ENCODE results near the gene MAL. TPM values are rescaled to one million over a fixed set of nuclear protein-coding genes. Genes with fewer than 3 reads are reported as not detected.

Gene MAL
- total and polyA plus RNA-seq, 2 of the 13 experiments (the other 11 are each of a cell fraction or from before 2014, with no cell fraction given) = not detected

DNA sequence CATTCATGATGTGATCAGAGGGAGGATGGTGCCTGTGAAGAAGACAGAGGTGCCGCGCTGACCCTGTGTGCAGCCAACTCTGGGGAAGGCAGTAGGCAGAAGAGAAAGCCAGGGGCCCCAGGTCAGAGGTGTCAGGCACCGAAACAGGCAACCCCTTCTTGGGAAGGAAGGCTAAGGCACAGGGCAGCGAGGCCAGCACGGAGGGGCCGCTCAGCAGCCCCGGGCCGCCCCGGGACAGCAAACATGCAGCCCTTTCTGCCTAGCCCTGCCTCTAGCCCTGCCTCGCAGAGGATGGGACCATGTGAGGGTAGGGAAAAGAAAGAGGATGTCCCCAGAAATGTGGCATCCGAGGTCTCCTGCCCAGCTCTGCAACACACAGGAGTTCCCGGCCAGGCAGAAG lies 7.7 kb upstream of the MAL start (continued):
- TF ChIP-seq, protein P1, sequence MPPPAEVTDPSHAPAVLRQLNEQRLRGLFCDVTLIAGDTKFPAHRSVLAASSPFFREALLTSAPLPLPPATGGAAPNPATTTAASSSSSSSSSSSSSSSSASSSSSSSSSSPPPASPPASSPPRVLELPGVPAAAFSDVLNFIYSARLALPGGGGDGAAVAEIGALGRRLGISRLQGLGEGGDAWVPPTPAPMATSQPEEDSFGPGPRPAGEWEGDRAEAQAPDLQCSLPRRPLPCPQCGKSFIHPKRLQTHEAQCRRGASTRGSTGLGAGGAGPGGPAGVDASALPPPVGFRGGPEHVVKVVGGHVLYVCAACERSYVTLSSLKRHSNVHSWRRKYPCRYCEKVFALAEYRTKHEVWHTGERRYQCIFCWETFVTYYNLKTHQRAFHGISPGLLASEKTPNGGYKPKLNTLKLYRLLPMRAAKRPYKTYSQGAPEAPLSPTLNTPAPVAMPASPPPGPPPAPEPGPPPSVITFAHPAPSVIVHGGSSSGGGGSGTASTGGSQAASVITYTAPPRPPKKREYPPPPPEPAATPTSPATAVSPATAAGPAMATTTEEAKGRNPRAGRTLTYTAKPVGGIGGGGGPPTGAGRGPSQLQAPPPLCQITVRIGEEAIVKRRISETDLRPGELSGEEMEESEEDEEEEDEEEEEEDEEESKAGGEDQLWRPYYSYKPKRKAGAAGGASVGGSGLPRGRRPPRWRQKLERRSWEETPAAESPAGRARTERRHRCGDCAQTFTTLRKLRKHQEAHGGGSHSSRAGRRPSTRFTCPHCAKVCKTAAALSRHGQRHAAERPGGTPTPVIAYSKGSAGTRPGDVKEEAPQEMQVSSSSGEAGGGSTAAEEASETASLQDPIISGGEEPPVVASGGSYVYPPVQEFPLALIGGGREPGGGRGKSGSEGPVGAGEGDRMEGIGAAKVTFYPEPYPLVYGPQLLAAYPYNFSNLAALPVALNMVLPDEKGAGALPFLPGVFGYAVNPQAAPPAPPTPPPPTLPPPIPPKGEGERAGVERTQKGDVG (CRISPR knock-in tag; IDR thresholded peaks at IDR 0.05; ENCODE audit: borderline replicate concordance) = no peak
- no peak for TF ChIP-seq ZNF552 (CRISPR knock-in tag; IDR thresholded peaks at IDR 0.05; ENCODE audit: borderline replicate concordance)
- TF ChIP-seq PITX1 (CRISPR knock-in tag; IDR thresholded peaks at IDR 0.05) = no peak
- TF ChIP-seq TRIM24 (CRISPR knock-in tag; IDR thresholded peaks at IDR 0.05) = no peak

DNA sequence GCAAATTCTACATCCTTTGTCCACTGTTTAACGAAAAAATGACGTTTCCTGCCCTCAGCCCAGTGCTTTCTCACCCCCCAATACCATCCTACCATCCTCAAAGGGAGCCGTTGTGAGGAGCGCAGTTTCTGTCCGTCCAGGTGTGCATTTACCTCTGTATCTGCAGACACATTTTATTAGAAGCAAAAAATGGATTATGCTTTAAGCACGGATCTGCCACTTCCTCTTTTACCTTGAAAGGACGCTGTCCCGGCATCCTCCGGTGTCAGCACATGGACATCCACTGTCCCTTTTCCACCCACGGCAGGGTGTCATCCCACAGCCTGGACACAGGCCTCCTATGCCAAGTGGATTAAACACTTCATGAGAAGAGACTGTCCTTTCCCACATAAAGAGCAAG lies 7.2 kb upstream of the MAL start:
- Histone ChIP-seq H3K27me3 (ENCODE audit: control insufficient read depth in 1 of 2, insufficient read depth in 2 of 2, low read length in 2 of 2) (peaks cover 29 to 87% of the 10 kb centered on the region in 2 experiments; a peak in 4 of 5 replicates), H3K27ac (ENCODE audit: extremely low read length, insufficient read depth, low read length) (no peak overlapping the region), H3K79me2 (ENCODE audit: insufficient read depth, low read length) (no peaks in the 10 kb centered on the region), H3K9ac (ENCODE audit: insufficient read depth, low read depth, low read length) (no peak overlapping the region), H3K9me3 (ENCODE audit: low read length) (no peaks in the 10 kb centered on the region), H3K36me3 (replicated peaks in 1 of 2; ENCODE audit: control insufficient read depth in 1 of 2, insufficient read depth in 2 of 2, low read length in 2 of 2) (no peaks in the 10 kb centered on the region), H2AFZ (ENCODE audit: low read length) (no peak overlapping the region), H4K20me1 (ENCODE audit: insufficient read depth, low read length) (no peaks in the 10 kb centered on the region; the same call in 1 of the 2 replicates), H3K4me3 (replicated peaks in 1 of 3; ENCODE audit: insufficient read depth in 1 of 3, low read depth in 2 of 3, low read length in 3 of 3) (no peak overlapping the region), H3K4me2 (ENCODE audit: low read depth, low read length) (no peak overlapping the region), H3K4me1 (ENCODE audit: insufficient read depth, low read length) (no peaks in the 10 kb centered on the region)
- FAIRE-seq (no peak), DNase-seq (ENCODE audit: low spot score) (no peak), ATAC-seq (no peak)
- POLR2A ChIA-PET = no interaction called here
- in situ Hi-C loops (cut with HindIII; ENCODE audit: extremely low pct_ligation_motif_present, low pct_unique_long_range_greater_than_20kb) = no loop called here
- WGBS (ENCODE audit: low lambda C conversion rate) = 34% methylated on average over 10 of the region's 10 CpGs
- BruUV-seq (replicated peaks) = no TSS peak
- TF ChIP-seq ZNF547 (CRISPR knock-in tag; IDR thresholded peaks at IDR 0.05) = no peak
- CTCF ChIA-PET (ENCODE audit: low intra/inter-chr PET ratio, low total read pairs) = no interaction called here
- intact Hi-C loops (cut with micrococcal nuclease; ENCODE audit: unreplicated experiment) = no loop called here

Measured in HepG2 (cell line).